ENCODE data around the gene INPP5K.

- TF ChIP-seq EZH2 (IDR thresholded peaks at IDR 0.05; ENCODE audit: insufficient read depth, poor library complexity, severe bottlenecking) (no peak), EZH2phosphoT487 (IDR thresholded peaks at IDR 0.05; ENCODE audit: insufficient read depth, low read depth) (no peak)
Measured at GRCh38 chr17:1471490-1471889, 44.9 kb downstream of the INPP5K start.

Data from GM23248 (cell line).